HG02852 (cell line): ENCODE results near the gene VPS41.
"Not testable (repeated sequence)": the region's sequence is repeated elsewhere in the genome, so short reads cannot be mapped to it uniquely, and the experiment has no call there.

Source experiments
- ATAC-seq: cut with Tn5 transposase; IDR thresholded peaks from one replicate; pipeline ENCODE4 v1.9.1; 2021; ENCODE audit warnings: mild to moderate bottlenecking, moderate library complexity; ENCODE audit not compliant: unreplicated experiment

VPS41 gene

GRCh38 chr7:38858259-38858884 is 50.6 kb downstream of the VPS41 start:
- ATAC-seq = no peak

DNA sequence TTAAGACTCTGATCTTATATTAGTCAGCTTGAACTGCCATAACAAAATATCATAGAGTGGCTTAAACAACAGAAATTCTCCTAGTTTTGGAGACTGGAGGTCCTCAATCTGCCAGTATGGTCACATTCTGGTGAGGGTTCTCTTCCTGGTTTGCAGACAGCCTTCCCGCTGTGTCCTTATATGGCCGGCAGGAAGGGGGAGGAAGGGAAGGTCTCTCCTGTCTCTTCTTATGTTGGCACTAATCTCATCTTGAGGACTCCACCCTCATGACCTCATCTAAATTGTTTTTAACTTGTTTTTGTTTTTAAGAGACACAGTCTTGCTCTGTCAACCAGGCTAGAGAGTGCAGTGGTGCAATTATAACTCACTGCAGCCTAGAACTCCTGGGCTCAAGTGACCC is 53.1 kb downstream of the VPS41 start:
- no peak for ATAC-seq

GRCh38 chr7:38855386-38855785 is 53.6 kb downstream of the VPS41 start:
- ATAC-seq = no peak

DNA sequence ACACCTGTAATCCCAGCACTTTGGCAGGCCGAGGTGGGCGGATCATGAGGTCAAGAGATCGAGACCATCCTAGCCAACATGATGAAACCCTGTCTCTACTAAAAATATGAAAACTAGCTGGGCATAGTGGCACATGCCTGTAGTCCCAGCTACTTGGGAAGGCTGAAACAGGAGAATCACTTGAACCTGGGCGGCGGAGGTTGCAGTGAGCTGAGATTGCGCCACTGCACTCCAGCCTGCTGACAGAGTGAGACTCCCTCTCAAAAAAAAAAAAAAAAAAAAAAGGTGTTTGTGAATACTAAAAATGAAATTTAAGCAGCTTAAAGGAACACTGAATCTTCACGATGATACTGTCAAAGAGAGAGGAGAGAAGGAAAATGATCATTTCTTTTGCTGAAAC is 54.0 kb downstream of the VPS41 start:
- not testable (repeated sequence) for ATAC-seq

- no peak for ATAC-seq
Measured at GRCh38 chr7:38851321-38851720, 57.7 kb downstream of the VPS41 start.

DNA sequence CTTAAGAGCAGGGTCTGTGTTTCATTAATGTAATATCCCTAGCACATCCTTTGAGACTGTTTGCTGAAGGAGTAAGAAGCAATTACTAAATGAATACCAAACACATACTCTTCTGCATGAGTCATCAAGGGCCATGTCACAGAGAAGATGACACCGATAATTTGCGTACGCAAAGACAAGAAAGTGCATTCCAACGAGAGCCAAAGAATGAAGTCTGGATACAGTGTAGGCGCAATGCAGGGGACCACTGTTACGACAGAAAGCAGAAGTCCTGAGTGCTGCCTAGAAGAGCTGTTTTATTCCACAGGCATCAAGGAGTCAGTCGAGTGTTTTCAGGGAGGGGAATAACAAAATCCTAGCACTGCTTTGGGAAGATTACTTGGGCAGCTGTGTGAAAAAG is 62.7 kb downstream of the VPS41 start:
- ATAC-seq = no peak

DNA sequence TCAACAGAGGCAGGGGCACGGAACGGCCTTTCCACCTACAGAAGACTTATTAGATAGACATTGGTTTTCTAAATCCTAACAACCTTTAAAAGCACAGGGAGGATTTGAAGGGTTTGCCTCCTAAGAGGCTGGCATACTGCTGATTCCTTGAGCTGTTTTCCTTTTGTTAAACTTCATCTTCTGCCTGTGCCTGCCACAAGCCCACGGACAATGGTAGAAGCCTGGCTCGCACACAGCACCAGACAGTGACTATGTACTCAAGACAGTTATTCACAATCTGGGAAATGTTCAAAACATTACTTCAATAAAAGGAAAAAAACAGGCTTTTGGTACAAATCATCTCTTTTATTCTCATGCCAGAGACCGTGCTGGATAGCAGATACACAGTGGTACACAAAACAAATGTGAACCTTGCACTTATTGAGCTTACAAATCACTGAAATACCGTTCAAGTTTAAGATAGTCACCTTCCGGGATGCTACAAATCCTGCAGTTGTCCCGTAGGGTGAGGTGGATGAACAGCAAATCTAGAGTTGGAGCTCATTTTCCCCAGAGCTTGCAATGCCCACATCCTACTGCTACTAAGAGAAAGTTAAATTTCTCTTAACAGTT is 63.9 kb downstream of the VPS41 start:
- no peak for ATAC-seq

DNA sequence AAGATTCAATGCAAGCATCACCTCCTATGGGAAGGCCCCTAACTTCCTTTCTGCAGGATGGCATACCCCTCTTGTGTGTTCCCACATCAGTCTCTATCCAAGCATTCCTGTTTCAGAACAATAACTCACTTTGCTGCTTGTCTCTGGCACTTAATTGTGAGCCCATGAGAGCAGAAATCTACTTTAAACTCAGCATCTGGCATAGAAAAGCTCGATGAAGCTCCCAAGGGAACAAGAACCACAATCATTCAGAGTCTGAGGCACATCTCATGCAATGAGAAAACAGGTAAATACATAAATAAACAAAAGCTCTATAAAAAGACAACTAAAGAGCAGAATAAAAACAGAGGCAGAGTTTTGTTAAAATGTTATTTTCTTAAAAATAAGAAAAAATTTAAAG is 66.2 kb downstream of the VPS41 start:
- ATAC-seq = no peak

- ATAC-seq = peak; percentile 74
Measured at GRCh38 chr7:38840736-38841460, 68.1 kb downstream of the VPS41 start.

DNA sequence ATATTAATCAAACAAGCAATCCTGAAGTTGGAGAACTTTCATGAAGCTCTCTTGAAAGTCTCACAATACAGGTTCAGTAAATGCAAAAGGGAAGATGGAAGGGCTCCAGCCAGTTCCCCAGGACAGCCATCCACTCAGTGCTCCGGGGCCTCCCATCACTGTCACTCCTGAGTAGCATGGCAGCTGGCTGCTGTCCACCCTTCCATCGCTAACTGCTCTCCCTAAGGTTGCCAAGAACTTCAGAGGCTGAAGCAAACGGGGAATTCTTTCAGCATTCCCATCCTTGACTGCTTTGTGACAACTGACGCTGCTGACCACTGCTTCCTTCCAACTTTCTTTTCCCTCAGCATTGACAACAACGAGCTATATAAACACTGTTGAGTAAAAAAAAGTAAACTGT is 69.1 kb downstream of the VPS41 start:
- ATAC-seq = no peak

- no peak for ATAC-seq
Measured at GRCh38 chr7:38838725-38839385, 70.1 kb downstream of the VPS41 start.

DNA sequence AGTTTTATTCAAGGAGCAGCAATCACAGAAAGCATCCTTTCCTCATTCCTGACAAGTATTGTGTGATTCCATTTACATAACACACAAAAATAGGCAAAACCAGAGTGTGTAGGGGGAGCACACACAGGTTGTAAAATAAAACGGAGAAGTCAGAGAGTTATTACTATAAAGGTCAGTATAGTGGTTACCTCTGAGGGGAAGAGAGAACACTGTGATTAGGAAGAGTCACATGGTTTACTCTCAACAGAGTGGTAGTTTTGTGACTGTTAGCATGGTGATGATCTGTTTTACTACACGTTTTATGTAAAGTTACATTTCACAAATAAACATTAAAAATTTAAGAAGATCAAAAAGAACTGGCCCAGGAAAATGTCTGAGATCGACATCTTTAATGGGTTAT is 74.6 kb downstream of the VPS41 start:
- ATAC-seq = no peak

DNA sequence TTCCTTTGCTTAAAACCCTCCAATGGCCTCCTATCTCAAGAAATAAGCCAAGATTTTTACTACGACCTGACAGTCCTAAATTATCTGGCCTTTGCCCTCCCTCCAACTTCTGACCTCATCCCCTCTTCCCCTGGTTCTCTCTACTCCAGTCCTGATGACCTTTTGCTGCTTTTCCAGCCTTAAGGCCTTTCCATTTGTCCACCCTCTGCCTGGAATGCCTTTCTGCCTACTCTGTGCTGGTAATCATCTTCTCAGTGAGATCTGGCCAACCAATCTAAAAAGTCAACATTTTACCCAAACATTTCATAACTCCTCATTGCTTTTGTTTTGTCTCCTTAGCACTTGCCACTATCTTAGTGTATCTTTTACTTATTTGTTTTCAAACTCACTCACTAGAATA is 75.7 kb downstream of the VPS41 start:
- ATAC-seq = no peak

DNA sequence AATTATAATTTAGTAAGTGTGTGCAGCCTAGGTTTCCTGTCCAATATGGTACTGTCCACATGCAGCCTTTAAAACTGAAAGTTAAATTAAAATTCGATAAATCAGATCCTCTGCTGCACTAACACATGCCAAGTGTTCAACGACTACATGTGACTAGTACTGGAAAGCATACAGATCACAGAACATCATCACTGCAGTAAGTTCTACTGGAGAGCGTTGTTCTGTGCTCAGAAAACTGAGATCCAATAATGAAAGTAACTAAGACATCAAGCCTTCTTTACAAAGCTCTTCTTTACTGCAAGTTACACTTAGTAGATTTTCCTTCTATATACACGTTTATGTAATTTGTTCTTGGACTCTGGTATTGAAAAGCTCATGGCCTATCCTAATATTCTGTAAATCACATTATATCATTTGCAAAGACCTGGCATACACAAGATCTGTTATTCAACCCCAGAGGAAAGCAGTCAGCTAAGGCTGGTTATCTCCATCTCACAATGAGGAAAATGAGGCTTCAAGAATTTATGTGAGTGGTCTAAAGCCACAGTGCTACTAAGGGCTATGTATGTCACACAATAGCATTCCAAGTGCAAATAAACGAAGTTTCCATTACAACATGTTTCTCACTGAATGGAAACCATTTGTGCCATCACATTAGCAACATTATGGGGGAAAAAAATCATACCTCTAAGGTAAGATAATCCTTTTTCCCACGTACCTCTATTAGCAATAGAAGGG is 77.6 kb downstream of the VPS41 start:
- no peak for ATAC-seq

- no peak for ATAC-seq
Measured at GRCh38 chr7:38830826-38831225, 78.2 kb downstream of the VPS41 start.

DNA sequence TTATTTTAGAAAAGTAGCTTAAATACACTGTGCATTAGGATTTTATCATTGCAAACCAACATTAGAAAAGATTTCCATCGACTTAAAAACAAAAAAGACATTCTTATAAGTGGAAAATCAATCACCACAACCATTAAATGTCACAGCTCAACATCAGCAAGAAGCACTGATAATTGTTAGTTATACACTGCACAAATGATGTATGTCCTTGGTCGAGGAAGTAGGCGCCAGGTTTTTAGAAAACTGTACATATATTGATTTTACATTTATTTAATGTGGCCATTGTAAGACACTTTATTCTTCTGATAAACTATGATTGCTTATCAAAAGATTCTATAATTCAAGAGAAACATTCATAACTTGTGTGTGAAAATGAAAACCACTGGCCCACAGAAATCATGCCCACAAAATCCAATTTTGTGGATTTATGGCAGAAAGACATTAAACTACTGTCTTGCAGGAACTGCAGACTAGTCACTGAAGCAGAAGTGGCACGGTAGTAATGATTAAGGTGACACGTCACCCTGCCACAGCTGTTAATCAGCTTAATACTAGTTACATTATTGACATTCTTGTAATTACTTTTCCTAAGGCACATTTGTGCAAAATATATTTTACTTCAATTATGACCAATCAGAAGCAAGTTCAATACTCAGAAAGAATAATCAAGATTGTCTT is 79.4 kb downstream of the VPS41 start:
- ATAC-seq = no peak

GRCh38 chr7:38828026-38828425 is 81.0 kb downstream of the VPS41 start:
- no peak for ATAC-seq

DNA sequence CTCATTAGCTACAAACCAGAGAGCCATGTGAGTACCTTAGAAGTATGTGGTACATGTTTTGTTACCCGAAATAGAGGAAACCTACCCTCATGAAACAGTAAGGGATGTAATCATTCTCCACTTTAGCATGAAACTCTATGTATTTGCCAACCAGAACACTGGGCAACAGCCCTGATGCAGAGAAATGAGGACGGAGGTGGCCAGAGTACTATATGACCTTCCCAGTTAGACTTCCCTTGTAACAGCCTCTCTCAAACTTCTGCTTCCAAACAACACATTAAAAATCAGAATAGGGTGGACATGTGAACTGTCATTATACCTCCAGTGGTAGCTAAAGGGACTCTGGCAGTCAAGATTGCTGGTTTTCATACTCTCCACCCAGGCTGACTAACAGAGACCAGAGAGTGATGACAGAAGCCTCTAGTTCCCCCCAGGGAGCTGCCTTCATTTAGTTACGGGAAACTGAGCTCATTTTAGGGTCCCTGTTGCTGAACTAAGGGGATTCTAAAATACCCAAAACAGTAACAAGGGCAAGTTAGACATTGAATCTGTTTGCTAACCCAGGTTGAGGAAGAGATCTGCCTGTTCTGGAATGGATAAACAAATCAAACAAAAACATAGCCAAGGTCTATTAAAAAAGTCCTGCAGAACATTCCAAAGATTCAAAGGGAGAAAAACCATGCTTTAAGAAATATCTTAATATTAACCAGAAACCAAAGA is 83.1 kb downstream of the VPS41 start:
- ATAC-seq = no peak

GRCh38 chr7:38824948-38825347 is 84.0 kb downstream of the VPS41 start:
- no peak for ATAC-seq

DNA sequence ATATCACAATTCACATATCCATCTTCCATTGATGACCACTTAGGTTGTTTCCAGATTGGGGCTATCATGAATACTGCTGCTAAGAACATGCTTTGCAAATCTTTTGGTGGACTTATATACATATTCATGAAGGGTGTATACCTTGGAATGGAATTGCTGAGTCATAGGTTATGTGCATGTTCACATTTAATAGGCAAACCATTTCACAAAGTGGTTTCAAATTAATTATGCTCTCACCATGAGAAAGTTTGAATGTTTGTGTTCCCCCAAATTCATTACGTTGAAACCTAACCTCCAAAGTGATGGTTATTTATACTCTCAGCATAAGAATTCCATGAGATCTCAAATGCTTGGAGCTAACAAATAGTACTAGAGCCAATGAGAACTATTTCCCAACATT is 86.4 kb downstream of the VPS41 start:
- no peak for ATAC-seq
